Tibial nerve (tissue), 4 donors: ENCODE results near the gene HOXA1. TPM values are rescaled to one million over a fixed set of nuclear protein-coding genes. Genes with fewer than 3 reads are reported as not detected.

Source experiments
- DNase-seq, 2 donors: peaks; one replicate each; pipeline ENCODE4 v3.0.0-alpha.2; 2019; ENCODE audit warnings: low spot score in 2 of 2
- H3K27ac ChIP-seq, 4 donors: fragments of 200-600 bp; sonication (generic) in 3 of 4; one replicate each; pipeline ENCODE4 v1.5.1; 2017 to 2019; ENCODE audit warnings: mild to moderate bottlenecking in 1 of 4
- H3K27me3 ChIP-seq, 2 donors: fragments of 200-600 bp; sonication (generic) in 1 of 2; one replicate each; pipeline versions ENCODE4 v1.5.1 to v1.6.0; 2017 to 2019
- H3K36me3 ChIP-seq, 3 donors: fragments of 200-600 bp; sonication (generic); one replicate each; pipeline ENCODE4 v1.5.1; 2018 to 2019
- H3K4me1 ChIP-seq, 4 donors: fragments of 200-600 bp; sonication (generic) in 3 of 4; one replicate each; pipeline ENCODE4 v1.5.1; 2017 to 2019
- H3K4me3 ChIP-seq, 4 donors: fragments of 200-600 bp; sonication (generic) in 3 of 4; one replicate each; pipeline ENCODE4 v1.5.1; 2017 to 2019; ENCODE audit warnings: mild to moderate bottlenecking in 1 of 4, moderate library complexity in 1 of 4
- H3K9me3 ChIP-seq, 4 donors: fragments of 200-600 bp; sonication (generic) in 3 of 4; one replicate each; pipeline ENCODE4 v1.5.1; 2017 to 2019
- CTCF ChIP-seq, 5 experiments: fragments of 200-600 bp in 3 of 5; fragments of 450-650 bp in 2 of 5; sonication (generic) in 3 of 5; IDR thresholded peaks; one replicate each; pipeline ENCODE4 v1.5.1; 2016 to 2019; ENCODE audit warnings: antibody characterized with exemption in 5 of 5, mild to moderate bottlenecking in 3 of 5, moderate library complexity in 2 of 5
- EP300 ChIP-seq, 2 donors: sonication (generic); formaldehyde crosslinking; IDR thresholded peaks; one replicate each; pipeline ENCODE4 v1.6.1; 2017; ENCODE audit warnings: antibody characterized with exemption in 2 of 2, mild to moderate bottlenecking in 1 of 2
- POLR2A ChIP-seq, 2 donors: fragments of 450-650 bp; IDR thresholded peaks; one replicate each; pipeline ENCODE4 v1.6.1; 2017; ENCODE audit warnings: antibody characterized with exemption in 2 of 2, mild to moderate bottlenecking in 2 of 2, moderate library complexity in 2 of 2
- WGBS, 2 donors: methylation state at CpG; one replicate each; pipeline ENCODE4 v1.1.5; 2018; 5-methylcytosine and 5-hydroxymethylcytosine counted together
- total RNA-seq, 4 donors: library from RNA; depleted of rRNA; stranded (reverse); fragments of >200 nt; gene quantifications; one replicate each; pipeline ENCODE4 v1.1.0, GENCODE V29; 2016

Gene HOXA1
- total RNA-seq, 4 donors from 2014 or later = 0.44 to 2.1 (median 1.2) TPM

GRCh38 chr7:27137640-27138315, 42.0 kb upstream of the HOXA1 start:
- no peak for DNase-seq
- peak overlapping the region in 3 of 4 donors; percentile 74 to 77 (median 76) for H3K27ac ChIP-seq
- TF ChIP-seq EP300 (IDR thresholded peaks at IDR 0.05) (no peak), POLR2A (IDR thresholded peaks at IDR 0.05) (no peak), CTCF (IDR thresholded peaks at IDR 0.05) (no peak)

GRCh38 chr7:27134392-27134791, 38.6 kb upstream of the HOXA1 start:
- Histone ChIP-seq H3K36me3 (peaks cover 0 to 2% (median 0%) of the 10 kb centered on the region in 3 donors), H3K4me3 (no peak overlapping the region), H3K9me3 (no peaks in the 10 kb centered on the region), H3K27ac (peak overlapping the region in 3 of 4 donors; percentile 6 to 57 (median 34)), H3K4me1 (peaks cover 0 to 82% (median 22%) of the 10 kb centered on the region in 4 donors), H3K27me3 (peaks cover 0 to 60% of the 10 kb centered on the region in 2 donors)
- WGBS, 2 donors = 34 to 40% methylated on average over 2 of the region's 2 CpGs
- DNase-seq = peak in 1 of 2 donors; percentile 78
- TF ChIP-seq CTCF (IDR thresholded peaks at IDR 0.05) = no peak
- TF ChIP-seq POLR2A (IDR thresholded peaks at IDR 0.05) = no peak
- TF ChIP-seq EP300 (IDR thresholded peaks at IDR 0.05) = peak in 1 of 2 donors; percentile 67

More at GRCh38 chr7:27137640-27138315, 42.0 kb upstream of the HOXA1 start:
- H3K4me1 ChIP-seq = peaks cover 0 to 70% (median 22%) of the 10 kb centered on the region in 4 donors
- H3K4me3 ChIP-seq = no peak overlapping the region
- H3K9me3 ChIP-seq = no peaks in the 10 kb centered on the region
- H3K36me3 ChIP-seq = peaks cover 0 to 13% (median 0%) of the 10 kb centered on the region in 3 donors
- peaks cover 0 to 70% of the 10 kb centered on the region in 2 donors for H3K27me3 ChIP-seq
- 65 to 83% methylated on average over 2 of the region's 2 CpGs for WGBS, 2 donors

GRCh38 chr7:27133409-27134231, 37.8 kb upstream of the HOXA1 start:
- TF ChIP-seq EP300 (IDR thresholded peaks at IDR 0.05) (no peak), POLR2A (IDR thresholded peaks at IDR 0.05) (no peak), CTCF (IDR thresholded peaks at IDR 0.05) (no peak)
- H3K4me1 ChIP-seq = peaks cover 0 to 83% (median 22%) of the 10 kb centered on the region in 4 donors
- DNase-seq = no peak
- H3K27me3 ChIP-seq = peaks cover 0 to 61% of the 10 kb centered on the region in 2 donors
- H3K27ac ChIP-seq = peak overlapping the region in 3 of 4 donors; percentile 6 to 57 (median 34)
- 47 to 53% methylated on average over 18 of the region's 18 CpGs for WGBS, 2 donors
- no peak overlapping the region for H3K4me3 ChIP-seq
- H3K36me3 ChIP-seq = no peaks in the 10 kb centered on the region
- no peaks in the 10 kb centered on the region for H3K9me3 ChIP-seq

GRCh38 chr7:27132978-27133377, 37.2 kb upstream of the HOXA1 start:
- TF ChIP-seq POLR2A (IDR thresholded peaks at IDR 0.05) (no peak), EP300 (IDR thresholded peaks at IDR 0.05) (no peak), CTCF (IDR thresholded peaks at IDR 0.05) (no peak)
- no peaks in the 10 kb centered on the region for H3K9me3 ChIP-seq
- H3K4me1 ChIP-seq = peaks cover 0 to 83% (median 22%) of the 10 kb centered on the region in 4 donors
- 59 to 60% methylated on average over 6 of the region's 6 CpGs for WGBS, 2 donors
- no peak overlapping the region for H3K4me3 ChIP-seq
- H3K36me3 ChIP-seq = no peaks in the 10 kb centered on the region
- H3K27ac ChIP-seq = no peak overlapping the region
- peaks cover 0 to 61% of the 10 kb centered on the region in 2 donors for H3K27me3 ChIP-seq
- no peak for DNase-seq
